ENCODE results near the gene C17orf114.

The C17orf114 gene

GRCh38 chr17:4808378-4808767 is 6.2 kb upstream of the C17orf114 start:
- TF ChIP-seq CTCF (IDR thresholded peaks at IDR 0.05; ENCODE audit: insufficient read depth, missing control alignments) = no peak
- no peak for DNase-seq (ENCODE audit: insufficient read length, low spot score)
- no peak for FAIRE-seq

GRCh38 chr17:4807605-4808377 is 5.7 kb upstream of the C17orf114 start:
- DNase-seq (ENCODE audit: insufficient read length, low spot score) (no peak), FAIRE-seq (no peak)
- no peak for TF ChIP-seq CTCF (IDR thresholded peaks at IDR 0.05; ENCODE audit: insufficient read depth, missing control alignments)

- no peak for TF ChIP-seq CTCF (IDR thresholded peaks at IDR 0.05; ENCODE audit: insufficient read depth, missing control alignments)
- DNase-seq (ENCODE audit: insufficient read length, low spot score) (peak; percentile 100), FAIRE-seq (no peak)
These were observed 4.9 kb upstream of the C17orf114 start, which contains the start of gene PLD2 for GRCh38 chr17:4806777-4807604. TSS of gene PLD2 (plus strand) at chr17:4807152. CDS start at chr17:4807773, 621 bp downstream.

GRCh38 chr17:4806456-4806776 is 4.3 kb upstream of the C17orf114 start:
- no peak for TF ChIP-seq CTCF (IDR thresholded peaks at IDR 0.05; ENCODE audit: insufficient read depth, missing control alignments)
- DNase-seq (ENCODE audit: insufficient read length, low spot score) (no peak), FAIRE-seq (no peak)

GRCh38 chr17:4800462-4801196 is 1.5 kb downstream of the C17orf114 start:
- FAIRE-seq (no peak), DNase-seq (ENCODE audit: insufficient read length, low spot score) (no peak)
- no peak for TF ChIP-seq CTCF (IDR thresholded peaks at IDR 0.05; ENCODE audit: insufficient read depth, missing control alignments)

- DNase-seq (ENCODE audit: insufficient read length, low spot score) (no peak), FAIRE-seq (no peak)
These were observed 5.6 kb downstream of the C17orf114 start for GRCh38 chr17:4796552-4796920.

More at GRCh38 chr17:4796552-4796920, 5.6 kb downstream of the C17orf114 start:
- TF ChIP-seq CTCF (IDR thresholded peaks at IDR 0.05; ENCODE audit: insufficient read depth, missing control alignments) = no peak

Measured in D721Med (cell line).